GM23338 (cell line): ENCODE measurements around the gene KCNAB1. TPM values are rescaled to one million over a fixed set of nuclear protein-coding genes. Genes with fewer than 3 reads are reported as not detected.
"Not testable (repeated sequence)": the region's sequence is repeated elsewhere in the genome, so short reads cannot be mapped to it uniquely, and the experiment has no call there.

ENCODE experiments used
- ATAC-seq: fragments of 200-7000 bp; cut with Tn5 transposase; 3 replicates; pipeline ENCODE4 v1.9.1; 2020
- DNase-seq: peaks from one replicate; pipeline ENCODE4 v3.0.0-alpha.2; 2015; ENCODE audit warnings: low spot score
- H2AFZ ChIP-seq: fragments of 200-600 bp; sonication (generic); 2 replicates; pipeline ENCODE4 v1.8.0; 2016; ENCODE audit warnings: antibody characterized with exemption, mild to moderate bottlenecking, moderate library complexity
- H3F3A ChIP-seq: fragments of 200-600 bp; sonication (generic); replicated peaks from 2 replicates; pipeline ENCODE4 v1.8.0; 2017; ENCODE audit warnings: antibody characterized with exemption, mixed run types, low read depth
- H3K27ac ChIP-seq: fragments of 200-600 bp; sonication (generic); 2 replicates; pipeline ENCODE4 v1.6.1; 2016; ENCODE audit warnings: low read depth
- H3K27me3 ChIP-seq: fragments of 200-600 bp; sonication (generic); 2 replicates; pipeline ENCODE4 v1.8.0; 2016; ENCODE audit warnings: mild to moderate bottlenecking, mixed run types, moderate library complexity; ENCODE audit not compliant: insufficient read depth
- H3K36me3 ChIP-seq: fragments of 200-600 bp; sonication (generic); 2 replicates; pipeline ENCODE4 v1.8.0; 2016; ENCODE audit warnings: mild to moderate bottlenecking; ENCODE audit not compliant: insufficient read depth
- H3K4me1 ChIP-seq: fragments of 200-600 bp; sonication (generic); 2 replicates; pipeline ENCODE4 v1.8.0; 2016; ENCODE audit warnings: mild to moderate bottlenecking, moderate library complexity; ENCODE audit not compliant: insufficient read depth
- H3K4me2 ChIP-seq: fragments of 200-600 bp; sonication (generic); 2 replicates; pipeline ENCODE4 v1.7.1; 2017; ENCODE audit warnings: mixed run types
- H3K4me3 ChIP-seq: fragments of 200-600 bp; sonication (generic); 2 replicates; pipeline ENCODE4 v1.6.1; 2016; ENCODE audit warnings: mixed run types
- H3K79me2 ChIP-seq: fragments of 200-600 bp; sonication (generic); replicated peaks from 2 replicates; pipeline ENCODE4 v1.8.0; 2017; ENCODE audit warnings: mild to moderate bottlenecking; ENCODE audit not compliant: insufficient read depth
- H3K9me2 ChIP-seq: fragments of 200-600 bp; sonication (generic); 2 replicates; pipeline ENCODE4 v1.8.0; 2017; ENCODE audit not compliant: insufficient read depth
- H4K20me1 ChIP-seq: fragments of 200-600 bp; sonication (generic); replicated peaks from 2 replicates; pipeline ENCODE4 v1.8.0; 2017; ENCODE audit warnings: mild to moderate bottlenecking; ENCODE audit not compliant: insufficient read depth
- H3K27ac Mint-ChIP-seq: 2 replicates; pipeline ENCODE4 v1.8.0; 2020; ENCODE audit warnings: inconsistent platforms, mild to moderate bottlenecking, moderate library complexity, mixed read lengths
- H3K27me3 Mint-ChIP-seq: 3 replicates; pipeline ENCODE4 v1.8.0; 2022; ENCODE audit warnings: low read depth, mild to moderate bottlenecking, moderate library complexity, mixed read lengths, inconsistent platforms; ENCODE audit not compliant: insufficient read depth, poor library complexity
- H3K36me3 Mint-ChIP-seq: 3 replicates; pipeline ENCODE4 v1.8.0; 2021; ENCODE audit warnings: low read depth, mild to moderate bottlenecking, inconsistent platforms, moderate library complexity, mixed read lengths
- H3K4me1 Mint-ChIP-seq: 3 replicates; pipeline ENCODE4 v1.8.0; 2020; ENCODE audit warnings: mild to moderate bottlenecking, inconsistent platforms, mixed read lengths
- H3K4me3 Mint-ChIP-seq: 3 replicates; pipeline ENCODE4 v1.8.0; 2021; ENCODE audit warnings: moderate library complexity, mild to moderate bottlenecking, inconsistent platforms, mixed read lengths
- H3K9me3 Mint-ChIP-seq: 3 replicates; pipeline ENCODE4 v1.8.0; 2020; ENCODE audit warnings: moderate library complexity, mild to moderate bottlenecking, inconsistent platforms, mixed read lengths
- CREB1 ChIP-seq: fragments of 250-450 bp; sonication (Bioruptor Pico); IDR thresholded peaks from 2 replicates; pipeline ENCODE4 v1.5.0; 2020; ENCODE audit warnings: low read depth, mild to moderate bottlenecking, moderate library complexity
- EZH2 ChIP-seq: fragments of 200-600 bp; sonication (generic); IDR thresholded peaks from one replicate; pipeline ENCODE4 v1.8.0; 2017; ENCODE audit warnings: antibody characterized with exemption, mild to moderate bottlenecking, low read depth; ENCODE audit not compliant: unreplicated experiment
- JUNB ChIP-seq: IDR thresholded peaks from one replicate; pipeline ENCODE4 v1.6.1; 2016; ENCODE audit warnings: antibody characterized with exemption; ENCODE audit not compliant: unreplicated experiment
- polyA plus RNA-seq: library from polyadenylated mRNA; unstranded; fragments of >200 nt; fragmentation: Nextera tagmentation; extraction: Ambion mirVana; gene quantifications from 2 replicates; pipeline ENCODE4 v1.2.1, GENCODE V29; 2016
- total RNA-seq: library from RNA; depleted of rRNA; stranded (reverse); fragments of >200 nt; shearing (Covaris generic); gene quantifications from 2 replicates; pipeline ENCODE4 v1.2.3, GENCODE V29; 2014
- TF ChIP-seq, protein P1 (sequence below), 2 experiments: fragments of 200-600 bp in 1 of 2; sonication (generic) in 1 of 2; conservative IDR thresholded peaks; 2 replicates each; pipeline versions ENCODE4 v1.5.1 to v1.6.1; 2016 to 2017; ENCODE audit warnings: antibody characterized with exemption in 2 of 2, low read depth in 2 of 2, mild to moderate bottlenecking in 2 of 2, moderate library complexity in 1 of 2
- TF ChIP-seq, protein P2 (sequence below): IDR thresholded peaks from one replicate; pipeline ENCODE4 v1.6.1; 2018; ENCODE audit warnings: antibody characterized with exemption; ENCODE audit not compliant: unreplicated experiment

KCNAB1 gene
- total and polyA plus RNA-seq, 2 experiments from 2014 or later: 0.69 to 2.6 TPM

- TF ChIP-seq, protein P1, sequence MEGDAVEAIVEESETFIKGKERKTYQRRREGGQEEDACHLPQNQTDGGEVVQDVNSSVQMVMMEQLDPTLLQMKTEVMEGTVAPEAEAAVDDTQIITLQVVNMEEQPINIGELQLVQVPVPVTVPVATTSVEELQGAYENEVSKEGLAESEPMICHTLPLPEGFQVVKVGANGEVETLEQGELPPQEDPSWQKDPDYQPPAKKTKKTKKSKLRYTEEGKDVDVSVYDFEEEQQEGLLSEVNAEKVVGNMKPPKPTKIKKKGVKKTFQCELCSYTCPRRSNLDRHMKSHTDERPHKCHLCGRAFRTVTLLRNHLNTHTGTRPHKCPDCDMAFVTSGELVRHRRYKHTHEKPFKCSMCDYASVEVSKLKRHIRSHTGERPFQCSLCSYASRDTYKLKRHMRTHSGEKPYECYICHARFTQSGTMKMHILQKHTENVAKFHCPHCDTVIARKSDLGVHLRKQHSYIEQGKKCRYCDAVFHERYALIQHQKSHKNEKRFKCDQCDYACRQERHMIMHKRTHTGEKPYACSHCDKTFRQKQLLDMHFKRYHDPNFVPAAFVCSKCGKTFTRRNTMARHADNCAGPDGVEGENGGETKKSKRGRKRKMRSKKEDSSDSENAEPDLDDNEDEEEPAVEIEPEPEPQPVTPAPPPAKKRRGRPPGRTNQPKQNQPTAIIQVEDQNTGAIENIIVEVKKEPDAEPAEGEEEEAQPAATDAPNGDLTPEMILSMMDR (conservative IDR thresholded peaks at IDR 0.05; ENCODE audit: low read depth in 2 of 2): no peak
- no peak for TF ChIP-seq EZH2
- TF ChIP-seq, protein P2, sequence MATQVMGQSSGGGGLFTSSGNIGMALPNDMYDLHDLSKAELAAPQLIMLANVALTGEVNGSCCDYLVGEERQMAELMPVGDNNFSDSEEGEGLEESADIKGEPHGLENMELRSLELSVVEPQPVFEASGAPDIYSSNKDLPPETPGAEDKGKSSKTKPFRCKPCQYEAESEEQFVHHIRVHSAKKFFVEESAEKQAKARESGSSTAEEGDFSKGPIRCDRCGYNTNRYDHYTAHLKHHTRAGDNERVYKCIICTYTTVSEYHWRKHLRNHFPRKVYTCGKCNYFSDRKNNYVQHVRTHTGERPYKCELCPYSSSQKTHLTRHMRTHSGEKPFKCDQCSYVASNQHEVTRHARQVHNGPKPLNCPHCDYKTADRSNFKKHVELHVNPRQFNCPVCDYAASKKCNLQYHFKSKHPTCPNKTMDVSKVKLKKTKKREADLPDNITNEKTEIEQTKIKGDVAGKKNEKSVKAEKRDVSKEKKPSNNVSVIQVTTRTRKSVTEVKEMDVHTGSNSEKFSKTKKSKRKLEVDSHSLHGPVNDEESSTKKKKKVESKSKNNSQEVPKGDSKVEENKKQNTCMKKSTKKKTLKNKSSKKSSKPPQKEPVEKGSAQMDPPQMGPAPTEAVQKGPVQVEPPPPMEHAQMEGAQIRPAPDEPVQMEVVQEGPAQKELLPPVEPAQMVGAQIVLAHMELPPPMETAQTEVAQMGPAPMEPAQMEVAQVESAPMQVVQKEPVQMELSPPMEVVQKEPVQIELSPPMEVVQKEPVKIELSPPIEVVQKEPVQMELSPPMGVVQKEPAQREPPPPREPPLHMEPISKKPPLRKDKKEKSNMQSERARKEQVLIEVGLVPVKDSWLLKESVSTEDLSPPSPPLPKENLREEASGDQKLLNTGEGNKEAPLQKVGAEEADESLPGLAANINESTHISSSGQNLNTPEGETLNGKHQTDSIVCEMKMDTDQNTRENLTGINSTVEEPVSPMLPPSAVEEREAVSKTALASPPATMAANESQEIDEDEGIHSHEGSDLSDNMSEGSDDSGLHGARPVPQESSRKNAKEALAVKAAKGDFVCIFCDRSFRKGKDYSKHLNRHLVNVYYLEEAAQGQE: no peak
- TF ChIP-seq CREB1 (CRISPR knock-in tag): no peak
- no peak for TF ChIP-seq JUNB
Measured at GRCh38 chr3:156189927-156190326, 69.5 kb downstream of the KCNAB1 start (continued).

DNA sequence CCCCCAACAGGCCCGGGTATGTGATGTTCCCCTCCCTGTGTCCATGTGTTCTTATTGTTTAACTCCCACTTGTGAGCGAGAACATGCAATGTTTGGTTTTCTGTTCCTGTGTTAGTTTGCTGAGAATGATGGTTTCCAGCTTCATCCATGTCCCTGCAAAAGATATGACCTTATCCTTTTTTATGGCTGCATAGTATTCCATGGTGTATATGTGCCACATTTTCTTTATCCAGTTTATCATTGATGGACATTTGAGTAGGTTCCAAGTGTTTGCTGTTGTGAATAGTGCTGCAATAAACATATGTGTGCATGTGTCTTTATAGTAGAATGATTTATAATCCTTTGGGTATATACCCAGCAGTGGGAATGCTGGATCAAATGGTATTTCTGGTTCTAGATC is 74.6 kb downstream of the KCNAB1 start:
- not testable (repeated sequence) for H3K4me3 Mint-ChIP-seq, H3K27me3 ChIP-seq, H3K4me1 Mint-ChIP-seq, DNase-seq, H3F3A ChIP-seq, H3K27me3 Mint-ChIP-seq, H3K9me3 Mint-ChIP-seq, H3K4me3 ChIP-seq, H4K20me1 ChIP-seq, H3K36me3 Mint-ChIP-seq, H3K36me3 ChIP-seq, H3K4me1 ChIP-seq, ATAC-seq, H3K9me2 ChIP-seq, H2AFZ ChIP-seq, H3K4me2 ChIP-seq, H3K27ac ChIP-seq, H3K79me2 ChIP-seq, H3K27ac Mint-ChIP-seq

GRCh38 chr3:156197152-156197551 is 76.8 kb downstream of the KCNAB1 start:
- H3K9me3 Mint-ChIP-seq, H2AFZ ChIP-seq, H3K36me3 ChIP-seq, H3K27me3 Mint-ChIP-seq, H3K9me2 ChIP-seq, DNase-seq, H3K79me2 ChIP-seq, H3K4me2 ChIP-seq, H3K4me3 ChIP-seq, H3K27me3 ChIP-seq, H3K27ac ChIP-seq, H4K20me1 ChIP-seq, H3K4me1 Mint-ChIP-seq, H3K36me3 Mint-ChIP-seq, H3K4me3 Mint-ChIP-seq, H3F3A ChIP-seq, ATAC-seq, H3K27ac Mint-ChIP-seq, H3K4me1 ChIP-seq: not testable (repeated sequence)
